ENCODE results near the gene AHSP. TPM values are rescaled to one million over a fixed set of nuclear protein-coding genes. Genes with fewer than 3 reads are reported as not detected.
A peak's percentile ranks its signal among the peaks of the same experiment; 100 is the strongest.
"Not testable (repeated sequence)": the region's sequence is repeated elsewhere in the genome, so short reads cannot be mapped to it uniquely, and the experiment has no call there.

AHSP gene, protein sequence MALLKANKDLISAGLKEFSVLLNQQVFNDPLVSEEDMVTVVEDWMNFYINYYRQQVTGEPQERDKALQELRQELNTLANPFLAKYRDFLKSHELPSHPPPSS
- not detected for total RNA-seq (ENCODE audit: unreplicated experiment)
- long read RNA-seq: 0 reads

DNA sequence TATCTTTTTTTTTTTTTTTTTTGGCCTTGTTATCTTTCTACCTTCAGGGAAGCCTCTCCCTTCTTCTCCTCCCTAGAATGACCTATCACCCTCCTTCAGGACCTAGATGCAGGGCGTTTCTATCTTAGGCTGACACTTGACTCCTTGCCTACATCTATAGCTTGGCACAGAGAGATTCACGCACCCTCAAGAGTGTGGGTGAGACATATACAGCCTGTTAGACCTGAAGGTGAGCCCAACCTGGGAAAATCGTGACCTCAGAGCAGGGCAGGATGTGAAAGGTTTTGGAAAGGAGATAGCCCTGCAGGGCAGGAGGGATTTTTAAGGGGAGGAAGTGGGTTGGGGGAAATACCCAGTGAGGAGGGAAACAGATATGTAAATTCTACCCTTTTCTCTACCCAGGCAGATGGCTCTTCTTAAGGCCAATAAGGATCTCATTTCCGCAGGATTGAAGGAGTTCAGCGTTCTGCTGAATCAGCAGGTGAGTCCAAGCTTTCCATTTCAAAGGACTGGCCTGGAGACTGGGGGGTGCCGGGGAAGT is at the start of gene AHSP:
AHSP (plus strand) TSS at position 167 of the 541 bp plus-strand sequence; CDS start at position 407, 240 bp downstream.
- H3K36me3 Mint-ChIP-seq (ENCODE audit: low read depth, unreplicated experiment): no peaks in the 10 kb centered on the region
- TF ChIP-seq, protein P1, sequence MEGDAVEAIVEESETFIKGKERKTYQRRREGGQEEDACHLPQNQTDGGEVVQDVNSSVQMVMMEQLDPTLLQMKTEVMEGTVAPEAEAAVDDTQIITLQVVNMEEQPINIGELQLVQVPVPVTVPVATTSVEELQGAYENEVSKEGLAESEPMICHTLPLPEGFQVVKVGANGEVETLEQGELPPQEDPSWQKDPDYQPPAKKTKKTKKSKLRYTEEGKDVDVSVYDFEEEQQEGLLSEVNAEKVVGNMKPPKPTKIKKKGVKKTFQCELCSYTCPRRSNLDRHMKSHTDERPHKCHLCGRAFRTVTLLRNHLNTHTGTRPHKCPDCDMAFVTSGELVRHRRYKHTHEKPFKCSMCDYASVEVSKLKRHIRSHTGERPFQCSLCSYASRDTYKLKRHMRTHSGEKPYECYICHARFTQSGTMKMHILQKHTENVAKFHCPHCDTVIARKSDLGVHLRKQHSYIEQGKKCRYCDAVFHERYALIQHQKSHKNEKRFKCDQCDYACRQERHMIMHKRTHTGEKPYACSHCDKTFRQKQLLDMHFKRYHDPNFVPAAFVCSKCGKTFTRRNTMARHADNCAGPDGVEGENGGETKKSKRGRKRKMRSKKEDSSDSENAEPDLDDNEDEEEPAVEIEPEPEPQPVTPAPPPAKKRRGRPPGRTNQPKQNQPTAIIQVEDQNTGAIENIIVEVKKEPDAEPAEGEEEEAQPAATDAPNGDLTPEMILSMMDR (IDR thresholded peaks at IDR 0.05; ENCODE audit: unreplicated experiment): no peak
- peak within 1 kb of the TSS; percentile 82 for H3K4me3 Mint-ChIP-seq (ENCODE audit: unreplicated experiment)
- peaks cover 13% of the 10 kb centered on the region for H3K4me1 Mint-ChIP-seq (ENCODE audit: unreplicated experiment)
- no peak within 1 kb of the TSS for H3K27ac Mint-ChIP-seq (ENCODE audit: unreplicated experiment)
- no peak for DNase-seq (ENCODE audit: low spot score)
- peaks cover 5% of the 10 kb centered on the region for H3K9me3 Mint-ChIP-seq (ENCODE audit: unreplicated experiment)
- peaks cover 17% of the 10 kb centered on the region for H3K27me3 Mint-ChIP-seq (ENCODE audit: unreplicated experiment)

DNA sequence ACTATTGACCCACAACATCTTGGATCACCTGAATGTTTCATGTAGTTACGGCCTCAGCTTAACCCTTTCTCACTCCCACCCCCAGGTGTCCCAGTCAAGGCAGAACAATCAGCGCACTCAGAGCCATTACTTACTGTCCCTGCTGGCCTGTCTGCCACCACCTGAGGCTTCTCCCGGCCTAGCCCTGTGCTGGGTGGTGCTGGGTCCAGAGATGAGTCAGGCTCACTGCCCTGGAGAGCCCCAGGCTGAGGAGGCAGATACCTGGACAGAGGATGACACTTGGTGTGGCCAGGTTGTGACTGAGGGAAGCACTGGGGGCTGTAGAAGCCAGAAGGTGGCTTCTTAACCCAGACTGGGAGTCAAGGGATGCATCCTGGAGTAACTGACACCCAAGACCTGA is 48.7 kb upstream of the AHSP start:
- Mint-ChIP-seq H3K4me3 (ENCODE audit: unreplicated experiment) (no peak overlapping the region), H3K27ac (ENCODE audit: unreplicated experiment) (no peak overlapping the region), H3K4me1 (ENCODE audit: unreplicated experiment) (peaks cover 11% of the 10 kb centered on the region), H3K9me3 (ENCODE audit: unreplicated experiment) (no peaks in the 10 kb centered on the region), H3K36me3 (ENCODE audit: low read depth, unreplicated experiment) (peaks cover 12% of the 10 kb centered on the region), H3K27me3 (ENCODE audit: unreplicated experiment) (peaks cover 23% of the 10 kb centered on the region)
- TF ChIP-seq, protein P1 (IDR thresholded peaks at IDR 0.05; ENCODE audit: unreplicated experiment): no peak
- DNase-seq (ENCODE audit: low spot score): no peak

DNA sequence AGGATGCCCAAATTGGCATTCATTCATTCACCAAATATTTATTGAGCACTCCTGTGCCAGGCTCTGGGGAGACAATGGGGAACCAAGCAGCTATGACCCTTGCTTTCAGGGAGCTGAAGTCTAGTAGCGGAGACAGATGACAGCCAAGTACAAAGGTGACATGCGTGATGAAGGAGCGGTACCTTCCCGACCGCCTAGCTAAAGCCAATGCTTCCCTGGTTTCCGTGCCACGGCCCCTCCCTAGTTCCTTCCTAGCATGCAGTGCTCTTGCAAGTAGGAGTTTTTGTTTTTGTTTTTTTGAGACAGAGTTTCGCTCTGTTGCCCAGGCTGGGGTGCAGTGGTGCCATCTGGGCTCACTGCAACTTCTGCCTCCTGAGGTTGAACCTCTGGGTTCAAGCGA is 47.9 kb upstream of the AHSP start:
- H3K4me3 Mint-ChIP-seq (ENCODE audit: unreplicated experiment): no peak overlapping the region
- H3K36me3 Mint-ChIP-seq (ENCODE audit: low read depth, unreplicated experiment): peaks cover 4% of the 10 kb centered on the region
- TF ChIP-seq, protein P1 (IDR thresholded peaks at IDR 0.05; ENCODE audit: unreplicated experiment): no peak
- no peaks in the 10 kb centered on the region for H3K9me3 Mint-ChIP-seq (ENCODE audit: unreplicated experiment)
- no peak overlapping the region for H3K27ac Mint-ChIP-seq (ENCODE audit: unreplicated experiment)
- peaks cover 11% of the 10 kb centered on the region for H3K4me1 Mint-ChIP-seq (ENCODE audit: unreplicated experiment)
- DNase-seq (ENCODE audit: low spot score): no peak
- peaks cover 27% of the 10 kb centered on the region for H3K27me3 Mint-ChIP-seq (ENCODE audit: unreplicated experiment)

DNA sequence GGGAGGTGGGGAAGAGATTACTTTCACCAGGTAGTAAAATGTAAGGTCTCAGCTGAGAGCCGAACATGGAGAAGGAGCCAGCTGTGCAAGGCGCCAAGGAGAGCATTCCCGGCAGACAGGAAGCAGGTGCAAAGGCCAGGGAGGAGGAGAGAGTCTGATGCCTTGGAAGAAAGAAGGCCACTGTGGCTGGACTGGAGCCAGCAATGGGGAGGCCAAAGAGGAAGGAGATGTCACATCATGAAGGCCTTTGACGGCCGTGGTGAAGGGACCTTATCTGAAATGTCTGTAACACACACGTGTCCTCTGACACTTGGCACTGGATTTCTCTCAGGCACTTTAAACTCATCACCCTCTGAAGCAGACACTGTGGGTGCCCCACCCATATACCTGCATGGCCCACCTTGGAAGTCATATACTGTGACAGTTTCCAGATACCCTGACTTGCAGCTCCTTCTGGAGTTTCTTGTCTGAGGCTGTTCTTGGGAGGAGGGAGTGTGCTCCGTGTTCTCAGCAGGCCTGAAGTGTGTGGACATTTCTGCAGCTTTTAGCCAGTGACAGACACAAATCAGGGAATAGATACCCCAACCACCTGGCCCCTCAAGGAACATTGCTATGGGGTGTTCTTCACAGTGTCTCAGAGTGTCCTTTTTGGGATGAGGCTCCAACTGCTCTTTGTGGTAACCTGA is 46.7 kb upstream of the AHSP start:
- TF ChIP-seq, protein P1 (IDR thresholded peaks at IDR 0.05; ENCODE audit: unreplicated experiment): no peak
- H3K36me3 Mint-ChIP-seq (ENCODE audit: low read depth, unreplicated experiment): no peaks in the 10 kb centered on the region
- H3K4me3 Mint-ChIP-seq (ENCODE audit: unreplicated experiment): no peak overlapping the region
- no peak for DNase-seq (ENCODE audit: low spot score)
- H3K27me3 Mint-ChIP-seq (ENCODE audit: unreplicated experiment): peaks cover 28% of the 10 kb centered on the region
- no peak overlapping the region for H3K27ac Mint-ChIP-seq (ENCODE audit: unreplicated experiment)
- H3K4me1 Mint-ChIP-seq (ENCODE audit: unreplicated experiment): peaks cover 11% of the 10 kb centered on the region
- no peaks in the 10 kb centered on the region for H3K9me3 Mint-ChIP-seq (ENCODE audit: unreplicated experiment)

DNA sequence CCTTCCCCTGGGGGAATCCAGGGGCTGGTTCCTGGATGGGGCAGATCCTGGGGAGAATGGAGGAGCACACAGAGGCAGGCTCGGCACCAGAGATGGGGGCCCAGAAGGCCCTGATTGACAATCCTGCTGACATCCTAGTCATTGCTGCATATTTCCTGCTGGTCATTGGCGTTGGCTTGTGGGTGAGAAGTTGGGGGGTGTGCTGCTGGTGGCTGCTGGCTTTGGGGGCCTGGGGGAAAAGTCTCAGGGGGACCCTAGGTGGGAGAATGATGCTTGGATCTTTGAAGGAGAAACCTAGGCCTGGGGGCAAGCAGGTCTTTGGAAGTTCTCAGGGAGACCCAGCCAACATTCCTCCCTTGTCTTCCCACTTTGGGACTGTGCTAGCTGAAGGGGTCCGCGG is 44.6 kb upstream of the AHSP start, which contains the start of gene SLC5A2:
SLC5A2 (plus strand) TSS at position 43 of the 400 bp plus-strand sequence; CDS start at position 57, 14 bp downstream.
- Mint-ChIP-seq H3K27ac (ENCODE audit: unreplicated experiment) (no peak within 1 kb of the TSS), H3K36me3 (ENCODE audit: low read depth, unreplicated experiment) (no peaks in the 10 kb centered on the region), H3K4me3 (ENCODE audit: unreplicated experiment) (no peak within 1 kb of the TSS), H3K27me3 (ENCODE audit: unreplicated experiment) (peaks cover 27% of the 10 kb centered on the region), H3K9me3 (ENCODE audit: unreplicated experiment) (no peaks in the 10 kb centered on the region), H3K4me1 (ENCODE audit: unreplicated experiment) (peaks cover 5% of the 10 kb centered on the region)
- no peak for DNase-seq (ENCODE audit: low spot score)
- TF ChIP-seq, protein P1 (IDR thresholded peaks at IDR 0.05; ENCODE audit: unreplicated experiment): no peak

DNA sequence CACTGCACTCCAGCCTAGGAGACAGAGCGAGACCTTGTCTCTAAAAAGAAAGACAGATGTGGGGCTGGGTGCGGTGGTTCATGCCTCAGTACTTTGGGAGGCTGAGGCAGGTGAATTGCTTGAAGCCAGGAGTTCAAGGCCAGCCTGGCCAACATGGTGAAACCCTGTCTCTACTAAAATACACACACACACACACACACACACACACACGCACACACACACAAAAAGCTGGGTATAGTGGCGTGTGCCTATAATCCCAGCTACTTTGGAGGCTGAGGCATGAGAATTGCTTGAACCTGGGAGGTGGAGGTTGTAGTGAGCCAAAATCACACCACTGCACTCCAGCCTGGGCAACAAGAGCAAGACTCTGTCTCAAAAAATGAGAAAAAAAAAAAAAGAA is 43.7 kb upstream of the AHSP start:
- not testable (repeated sequence) for DNase-seq (ENCODE audit: low spot score); H3K36me3 Mint-ChIP-seq (ENCODE audit: low read depth, unreplicated experiment); H3K27ac Mint-ChIP-seq (ENCODE audit: unreplicated experiment); H3K9me3 Mint-ChIP-seq (ENCODE audit: unreplicated experiment); H3K4me1 Mint-ChIP-seq (ENCODE audit: unreplicated experiment)
- Mint-ChIP-seq H3K27me3 (ENCODE audit: unreplicated experiment) (peaks cover 24% of the 10 kb centered on the region), H3K4me3 (ENCODE audit: unreplicated experiment) (peak overlapping the region; percentile 21)

Measured in endothelial cell (in vitro differentiated cells).